ENCODE data around the gene RNF207. TPM values are rescaled to one million over a fixed set of nuclear protein-coding genes. Genes with fewer than 3 reads are reported as not detected.

RNF207 gene
- total RNA-seq, 1 experiment from 2014 or later: 95.4 TPM

DNA sequence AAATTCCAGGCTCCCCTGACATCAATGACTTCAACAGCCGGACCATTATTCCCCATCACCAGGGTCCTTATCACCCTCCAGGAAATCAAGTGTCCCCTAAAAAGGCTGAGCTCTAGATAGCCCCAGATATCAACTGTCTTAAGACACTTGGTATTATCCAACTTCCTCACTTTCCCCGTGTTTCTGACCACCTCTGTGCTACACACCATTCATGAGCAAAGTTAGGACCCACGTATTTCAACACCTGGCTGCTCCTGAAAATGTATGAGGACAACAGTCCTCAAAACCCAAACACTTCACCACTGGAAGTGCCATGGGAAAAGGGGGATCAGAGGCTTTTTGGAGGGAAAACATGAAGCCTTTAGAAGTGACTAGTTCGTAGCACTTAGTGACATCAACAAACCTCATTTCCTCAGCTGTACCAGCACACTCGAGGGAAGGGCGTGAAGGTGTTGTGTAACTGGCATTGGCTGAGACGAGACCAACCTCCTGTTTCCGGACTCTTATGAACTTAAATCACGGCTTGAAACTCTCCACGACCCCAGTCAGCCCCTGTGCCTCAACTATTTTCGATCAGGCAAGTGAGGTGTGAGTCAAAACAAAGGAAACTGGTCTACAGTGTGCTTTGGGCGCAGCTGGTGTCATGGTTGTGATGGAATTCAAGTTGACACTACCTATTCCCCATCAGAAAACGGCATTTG, 21.7 kb upstream of the RNF207 start:
- intact Hi-C loops (cut with micrococcal nuclease): no loop called here
- no TSS peak for BruUV-seq (replicated peaks)
- Histone ChIP-seq H3K9me3 (ENCODE audit: low read length) (no peaks in the 10 kb centered on the region), H3K4me2 (ENCODE audit: low read length) (peak overlapping the region; percentile 6; the same call in 1 of the 2 replicates), H3K27ac (ENCODE audit: low read length) (no peak overlapping the region), H3K79me2 (ENCODE audit: low read length) (peaks cover 27% of the 10 kb centered on the region), H3K27me3 (ENCODE audit: low read length) (peaks cover 4% of the 10 kb centered on the region; the same call in 1 of the 2 replicates), H3K36me3 (ENCODE audit: low read depth, low read length) (peaks cover 30% of the 10 kb centered on the region), H2AFZ (ENCODE audit: low read length) (no peak overlapping the region), H3K9me2 (replicated peaks; ENCODE audit: low read length) (no peaks in the 10 kb centered on the region), H3F3A (ENCODE audit: low read length, unreplicated experiment) (peaks cover 36% of the 10 kb centered on the region), H3K4me1 (ENCODE audit: insufficient read depth, low read length) (peaks cover 14% of the 10 kb centered on the region), H3K9ac (ENCODE audit: low read length) (no peak overlapping the region), H4K20me1 (ENCODE audit: low read length) (peaks cover 40% of the 10 kb centered on the region), H3K4me3 (ENCODE audit: low read length) (no peak overlapping the region)
- ChIA-PET POLR2A (ENCODE audit: unreplicated experiment) (no interaction called here), CTCF (no interaction called here)
- ATAC-seq (no peak), DNase-seq (no peak)
- no peak for TF ChIP-seq EZH2 (IDR thresholded peaks at IDR 0.05; ENCODE audit: low read length, unreplicated experiment)
- TF ChIP-seq, protein P1, sequence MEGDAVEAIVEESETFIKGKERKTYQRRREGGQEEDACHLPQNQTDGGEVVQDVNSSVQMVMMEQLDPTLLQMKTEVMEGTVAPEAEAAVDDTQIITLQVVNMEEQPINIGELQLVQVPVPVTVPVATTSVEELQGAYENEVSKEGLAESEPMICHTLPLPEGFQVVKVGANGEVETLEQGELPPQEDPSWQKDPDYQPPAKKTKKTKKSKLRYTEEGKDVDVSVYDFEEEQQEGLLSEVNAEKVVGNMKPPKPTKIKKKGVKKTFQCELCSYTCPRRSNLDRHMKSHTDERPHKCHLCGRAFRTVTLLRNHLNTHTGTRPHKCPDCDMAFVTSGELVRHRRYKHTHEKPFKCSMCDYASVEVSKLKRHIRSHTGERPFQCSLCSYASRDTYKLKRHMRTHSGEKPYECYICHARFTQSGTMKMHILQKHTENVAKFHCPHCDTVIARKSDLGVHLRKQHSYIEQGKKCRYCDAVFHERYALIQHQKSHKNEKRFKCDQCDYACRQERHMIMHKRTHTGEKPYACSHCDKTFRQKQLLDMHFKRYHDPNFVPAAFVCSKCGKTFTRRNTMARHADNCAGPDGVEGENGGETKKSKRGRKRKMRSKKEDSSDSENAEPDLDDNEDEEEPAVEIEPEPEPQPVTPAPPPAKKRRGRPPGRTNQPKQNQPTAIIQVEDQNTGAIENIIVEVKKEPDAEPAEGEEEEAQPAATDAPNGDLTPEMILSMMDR (conservative IDR thresholded peaks at IDR 0.05; ENCODE audit: low read depth, low read length): no peak
- TF ChIP-seq EZH2phosphoT487 (IDR thresholded peaks at IDR 0.05; ENCODE audit: borderline replicate concordance, low read length): no peak

DNA sequence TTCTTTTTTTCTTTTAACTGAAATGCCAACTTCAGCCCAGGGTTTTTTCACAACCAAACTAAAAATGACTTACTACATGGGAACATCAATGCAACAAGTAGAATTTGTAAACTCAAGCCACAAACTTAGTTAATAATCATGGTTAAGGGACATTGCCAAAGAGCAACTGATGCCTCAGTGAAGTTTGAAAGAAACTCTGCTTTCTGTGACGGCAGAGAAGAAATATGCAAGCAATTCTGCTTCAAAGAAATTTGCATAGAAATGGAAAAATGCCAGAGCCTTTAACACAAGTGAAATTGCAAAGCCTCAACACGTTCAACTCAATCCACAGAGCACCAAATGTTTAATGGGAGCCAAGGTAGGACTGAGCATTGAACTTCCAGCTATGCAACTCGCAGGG, 20.8 kb upstream of the RNF207 start:
- Histone ChIP-seq H3K79me2 (ENCODE audit: low read length) (peaks cover 36% of the 10 kb centered on the region), H3K9me3 (ENCODE audit: low read length) (no peaks in the 10 kb centered on the region), H3K4me1 (ENCODE audit: insufficient read depth, low read length) (peaks cover 14% of the 10 kb centered on the region), H3K4me2 (ENCODE audit: low read length) (no peak overlapping the region), H3K9ac (ENCODE audit: low read length) (no peak overlapping the region), H3K4me3 (ENCODE audit: low read length) (no peak overlapping the region), H4K20me1 (ENCODE audit: low read length) (peaks cover 44% of the 10 kb centered on the region), H3K27me3 (ENCODE audit: low read length) (peaks cover 4% of the 10 kb centered on the region; the same call in 1 of the 2 replicates), H3K36me3 (ENCODE audit: low read depth, low read length) (peaks cover 38% of the 10 kb centered on the region), H2AFZ (ENCODE audit: low read length) (no peak overlapping the region), H3K9me2 (replicated peaks; ENCODE audit: low read length) (no peaks in the 10 kb centered on the region), H3K27ac (ENCODE audit: low read length) (no peak overlapping the region), H3F3A (ENCODE audit: low read length, unreplicated experiment) (peaks cover 36% of the 10 kb centered on the region)
- TF ChIP-seq EZH2phosphoT487 (IDR thresholded peaks at IDR 0.05; ENCODE audit: borderline replicate concordance, low read length) (no peak), EZH2 (IDR thresholded peaks at IDR 0.05; ENCODE audit: low read length, unreplicated experiment) (no peak)
- TF ChIP-seq, protein P1 (conservative IDR thresholded peaks at IDR 0.05; ENCODE audit: low read depth, low read length): no peak
- CTCF ChIA-PET: interaction anchor here (0.7 to 1.4 kb wide), 3 partner anchors 20 to 76 kb away, joined by 3 to 9 read pairs (median 5); no protein-coding TSS in a partner anchor
- no TSS peak for BruUV-seq (replicated peaks)
- intact Hi-C loops (cut with micrococcal nuclease): loop anchor here (1.0 to 5.0 kb wide), 2 partner anchors 76 to 133 kb away; no protein-coding TSS in a partner anchor
- DNase-seq (no peak), ATAC-seq (no peak)
- POLR2A ChIA-PET (ENCODE audit: unreplicated experiment): interaction anchor here (0.6 to 0.7 kb wide), 2 partner anchors 69 to 74 kb away, joined by 3 read pairs; no protein-coding TSS in a partner anchor

All from PC-3 (cell line).